Stimulated activated naive CD8-positive, alpha-beta T cell treated with anti-CD3 and anti-CD28 coated beads, Interleukin-15, amount 100 ng/mL, for 72 hours (primary cell): Measurements from ENCODE around the gene STPG3.

Experiments used
- ATAC-seq: fragments of 150-1000 bp; cut with Tn5 transposase; 2 replicates; pipeline ENCODE4 v1.10.0; 2021; ENCODE audit warnings: mild to moderate bottlenecking, moderate library complexity
- DNase-seq, 2 donors: peaks; one replicate each; pipeline ENCODE4 v3.0.0; 2021 to 2022
- H3K27ac Mint-ChIP-seq, 2 donors: one replicate each; pipeline ENCODE4 v1.8.0; 2022; ENCODE audit warnings: mild to moderate bottlenecking in 2 of 2, mixed read lengths in 2 of 2, moderate library complexity in 2 of 2
- H3K27me3 Mint-ChIP-seq: one replicate; pipeline ENCODE4 v1.8.0; 2022; ENCODE audit warnings: mixed read lengths
- H3K4me1 Mint-ChIP-seq: one replicate; pipeline ENCODE4 v1.8.0; 2022; ENCODE audit warnings: mild to moderate bottlenecking, mixed read lengths
- H3K4me3 Mint-ChIP-seq, 2 donors: one replicate each; pipeline ENCODE4 v1.8.0; 2022; ENCODE audit warnings: mild to moderate bottlenecking in 2 of 2, mixed read lengths in 2 of 2, moderate library complexity in 1 of 2
- H3K9me3 Mint-ChIP-seq, 2 donors: one replicate each; pipeline ENCODE4 v1.8.0; 2022; ENCODE audit warnings: mixed read lengths in 2 of 2

The STPG3 gene

GRCh38 chr9:137218754-137219271 lies 32.3 kb upstream of the STPG3 start:
- DNase-seq, result no peak
- Mint-ChIP-seq H3K27ac (no peak overlapping the region), H3K27me3 (no peaks in the 10 kb centered on the region), H3K4me3 (no peak overlapping the region), H3K4me1 (peaks cover 6% of the 10 kb centered on the region), H3K9me3 (no peaks in the 10 kb centered on the region)
- no peak for ATAC-seq

DNA sequence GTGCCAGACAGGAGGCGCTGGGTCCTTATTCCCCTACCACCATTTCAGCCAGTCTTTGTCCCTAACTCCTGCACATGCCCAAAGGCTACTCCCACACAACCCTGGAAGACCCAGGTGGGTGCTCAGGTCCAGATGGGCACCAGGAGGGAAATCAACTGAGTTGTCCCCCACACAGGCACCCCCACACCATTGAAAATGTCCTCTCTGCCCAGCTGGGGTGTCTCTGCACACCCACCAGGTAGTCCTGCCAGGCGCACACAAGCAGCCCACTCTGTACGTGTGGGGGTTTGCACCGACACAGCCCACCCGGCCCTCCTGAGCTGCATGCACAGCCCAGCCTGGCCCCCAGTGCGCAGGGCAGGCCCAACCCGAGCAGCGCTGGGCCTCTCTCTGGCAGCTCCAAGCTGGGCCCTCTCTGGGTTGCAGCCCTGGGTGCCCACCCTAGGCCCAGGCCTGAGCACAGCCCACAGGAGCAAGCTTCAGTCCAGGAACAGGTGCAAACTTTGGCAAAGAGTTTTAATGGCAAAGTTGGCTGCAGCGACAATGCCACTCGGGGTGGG lies 31.2 kb upstream of the STPG3 start:
- H3K4me3 Mint-ChIP-seq, result peak overlapping the region; percentile 16 to 47
- no peaks in the 10 kb centered on the region for H3K27me3 Mint-ChIP-seq

GRCh38 chr9:137220317-137221094 lies 30.6 kb upstream of the STPG3 start:
- peak overlapping the region; percentile 61 to 64 for H3K27ac Mint-ChIP-seq
- H3K4me3 Mint-ChIP-seq, result peak overlapping the region; percentile 49 to 64
- DNase-seq (no peak), ATAC-seq (no peak)
- H3K4me1 Mint-ChIP-seq, result peaks cover 20% of the 10 kb centered on the region
- no peaks in the 10 kb centered on the region for H3K9me3 Mint-ChIP-seq
- no peaks in the 10 kb centered on the region for H3K27me3 Mint-ChIP-seq

More for the DNA sequence above, 31.2 kb upstream of the STPG3 start:
- Mint-ChIP-seq H3K27ac (peak overlapping the region; percentile 61 to 64), H3K9me3 (no peaks in the 10 kb centered on the region), H3K4me1 (peaks cover 16% of the 10 kb centered on the region)
- DNase-seq (no peak), ATAC-seq (no peak)

- Mint-ChIP-seq H3K27me3 (no peaks in the 10 kb centered on the region), H3K9me3 (no peaks in the 10 kb centered on the region), H3K27ac (no peak overlapping the region), H3K4me3 (peak overlapping the region; percentile 49 to 64), H3K4me1 (peaks cover 22% of the 10 kb centered on the region)
- ATAC-seq, result no peak
- DNase-seq, result no peak
These were observed 30.0 kb upstream of the STPG3 start for GRCh38 chr9:137221095-137221505.

GRCh38 chr9:137221506-137222111 lies 29.5 kb upstream of the STPG3 start:
- H3K27ac Mint-ChIP-seq, result no peak overlapping the region
- H3K4me1 Mint-ChIP-seq, result peaks cover 22% of the 10 kb centered on the region
- no peaks in the 10 kb centered on the region for H3K9me3 Mint-ChIP-seq
- DNase-seq, result no peak
- peak overlapping the region; percentile 9 to 29 for H3K4me3 Mint-ChIP-seq
- no peaks in the 10 kb centered on the region for H3K27me3 Mint-ChIP-seq
- no peak for ATAC-seq

- peak; percentile 13 for ATAC-seq
- DNase-seq, result peak in 1 of 2 donors; percentile 51
- H3K27ac Mint-ChIP-seq, result peak within 1 kb of the TSS; percentile 25 to 68
- no peaks in the 10 kb centered on the region for H3K9me3 Mint-ChIP-seq
- peak within 1 kb of the TSS; percentile 95 for H3K4me3 Mint-ChIP-seq
- peaks cover 25% of the 10 kb centered on the region for H3K4me1 Mint-ChIP-seq
- peaks cover 3% of the 10 kb centered on the region for H3K27me3 Mint-ChIP-seq
These were observed 28.7 kb upstream of the STPG3 start, which contains the start of gene RNF208 for GRCh38 chr9:137222190-137223077. TSS of gene RNF208 (minus strand) at chr9:137222240. CDS start at chr9:137221212, 1,028 bp downstream.

DNA sequence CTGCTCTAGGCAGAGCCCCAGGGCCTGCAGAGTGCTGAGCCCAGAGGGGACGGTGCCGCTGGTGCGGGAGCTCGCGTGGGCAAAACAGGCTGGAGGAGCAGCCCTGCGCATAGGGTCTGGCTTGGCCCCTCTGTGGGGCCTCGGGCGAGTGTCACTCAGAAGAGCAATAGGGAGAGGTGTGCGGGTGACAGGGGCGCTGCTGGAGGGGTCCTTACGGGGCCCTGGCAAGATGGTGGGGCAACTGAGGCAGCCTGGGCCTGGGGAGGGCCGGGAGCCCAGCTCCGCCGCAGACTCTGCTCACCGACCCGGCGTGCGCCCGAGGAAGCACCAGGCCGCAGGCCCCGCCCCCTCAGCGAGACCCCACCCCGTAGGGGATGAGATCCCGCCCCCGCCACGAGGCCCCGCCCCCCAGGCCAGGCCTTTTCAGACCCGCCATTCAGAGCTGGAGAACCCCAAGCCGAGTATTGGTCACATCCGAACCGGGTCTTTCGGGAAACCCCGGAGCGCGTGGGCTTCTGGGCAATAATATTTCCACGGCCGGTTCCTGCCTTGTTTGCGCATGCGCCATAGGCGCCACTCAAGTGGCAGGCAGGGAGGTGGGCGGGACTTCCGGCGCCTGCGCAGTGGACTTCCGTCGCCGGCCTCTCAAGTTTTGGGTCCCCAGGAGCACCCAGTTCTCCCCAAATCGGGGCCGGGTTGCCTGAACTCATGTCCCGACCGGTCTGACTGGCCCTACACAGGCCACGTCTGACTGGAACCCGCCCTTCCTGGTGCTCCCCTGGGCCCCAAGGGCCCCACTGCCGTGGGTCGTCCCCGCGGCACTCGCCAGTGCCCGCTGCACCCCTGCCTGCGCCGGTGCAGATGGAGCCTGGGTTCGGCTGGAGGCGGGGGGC lies 27.8 kb upstream of the STPG3 start:
- ATAC-seq (peak; percentile 83), DNase-seq (peak; percentile 98 to 99)
- peak overlapping the region; percentile 95 for H3K4me3 Mint-ChIP-seq
- H3K9me3 Mint-ChIP-seq, result no peaks in the 10 kb centered on the region
- peaks cover 30% of the 10 kb centered on the region for H3K4me1 Mint-ChIP-seq
- peak overlapping the region; percentile 25 to 90 for H3K27ac Mint-ChIP-seq
- peaks cover 8% of the 10 kb centered on the region for H3K27me3 Mint-ChIP-seq

GRCh38 chr9:137224830-137225694 lies 26.0 kb upstream of the STPG3 start, which contains the start of gene CYSRT1:
TSS of gene CYSRT1 (plus strand) at chr9:137225174. CDS start at chr9:137225622, 448 bp downstream.
- ATAC-seq, result no peak
- no peak for DNase-seq
- peak within 1 kb of the TSS; percentile 7 to 90 for H3K27ac Mint-ChIP-seq
- H3K4me3 Mint-ChIP-seq, result peak within 1 kb of the TSS; percentile 71 to 95
- H3K9me3 Mint-ChIP-seq, result no peaks in the 10 kb centered on the region
- peaks cover 30% of the 10 kb centered on the region for H3K4me1 Mint-ChIP-seq
- peaks cover 21% of the 10 kb centered on the region for H3K27me3 Mint-ChIP-seq

- Mint-ChIP-seq H3K4me1 (peaks cover 30% of the 10 kb centered on the region), H3K27me3 (peaks cover 21% of the 10 kb centered on the region), H3K9me3 (no peaks in the 10 kb centered on the region), H3K4me3 (no peak overlapping the region), H3K27ac (no peak overlapping the region)
- DNase-seq (no peak), ATAC-seq (no peak)
These were observed 25.3 kb upstream of the STPG3 start for GRCh38 chr9:137225699-137226331.

GRCh38 chr9:137226338-137227053 lies 24.6 kb upstream of the STPG3 start:
- Mint-ChIP-seq H3K4me3 (no peak overlapping the region), H3K27ac (no peak overlapping the region), H3K27me3 (peaks cover 28% of the 10 kb centered on the region), H3K4me1 (peaks cover 30% of the 10 kb centered on the region), H3K9me3 (no peaks in the 10 kb centered on the region)
- ATAC-seq, result no peak
- DNase-seq, result no peak

DNA sequence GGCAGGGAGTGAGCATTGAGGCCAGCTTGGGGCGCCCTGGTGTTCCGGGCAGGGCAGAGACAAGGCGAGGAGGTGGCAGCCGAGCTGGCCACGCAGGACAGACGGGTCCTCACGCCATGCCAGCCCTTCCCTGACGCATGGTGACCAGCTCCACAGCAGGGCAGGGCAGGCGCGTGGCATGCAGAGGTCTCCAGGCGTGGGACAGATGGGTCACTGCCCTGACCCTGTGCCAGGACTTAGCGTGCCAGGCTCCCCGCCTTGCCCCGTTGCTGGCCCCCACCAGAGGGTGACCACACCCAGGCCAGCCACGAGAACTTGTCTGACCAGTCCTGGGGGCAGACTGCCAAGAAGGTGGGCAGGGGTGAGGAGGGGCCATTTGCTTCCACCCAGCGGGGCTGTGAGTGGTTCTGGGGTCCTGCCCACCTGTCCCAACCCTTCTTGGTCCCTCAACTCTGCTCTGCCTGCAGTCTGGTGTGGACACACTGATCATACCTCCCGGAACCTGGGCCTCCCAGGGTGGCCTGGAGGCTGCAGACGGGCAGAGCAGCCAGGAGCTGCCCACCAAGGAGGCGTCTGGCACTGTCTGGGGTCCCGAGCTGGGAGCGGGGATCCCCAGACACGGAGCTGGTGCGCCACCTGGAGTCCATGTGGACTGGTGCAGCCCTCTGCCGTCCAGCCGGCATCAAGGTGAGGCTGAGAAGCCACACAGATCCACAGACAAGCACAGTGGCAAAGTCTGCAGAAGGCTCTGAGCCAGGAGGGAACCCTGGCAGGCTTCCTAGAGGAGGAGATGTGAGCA lies 23.8 kb upstream of the STPG3 start, which contains the start of gene RNF224:
Gene RNF224 (plus strand): TSS at position 449 of the 799 bp plus-strand sequence. CDS start 834 bp downstream, outside the sequence.
- Mint-ChIP-seq H3K4me3 (no peak within 1 kb of the TSS), H3K27me3 (peaks cover 35% of the 10 kb centered on the region), H3K27ac (peak within 1 kb of the TSS in 1 of 2 donors; percentile 57), H3K4me1 (peaks cover 30% of the 10 kb centered on the region), H3K9me3 (no peaks in the 10 kb centered on the region)
- peak; percentile 86 for DNase-seq
- ATAC-seq, result peak; percentile 65
